Gastrocnemius medialis (tissue), 4 donors: ENCODE results near the gene TRIM75.

Experiments
- POLR2A ChIP-seq, 2 donors: fragments of 450-650 bp; IDR thresholded peaks; one replicate each; pipeline ENCODE4 v1.6.1; 2017; ENCODE audit warnings: antibody characterized with exemption in 2 of 2, mild to moderate bottlenecking in 2 of 2, moderate library complexity in 2 of 2
- TF ChIP-seq, protein P1 (sequence below), 5 experiments: fragments of 450-650 bp in 3 of 5; fragments of 200-600 bp in 2 of 5; sonication (generic) in 2 of 5; IDR thresholded peaks in 4 of 5; conservative IDR thresholded peaks in 1 of 5; 1 replicate in 4 of 5; 2 replicates in 1 of 5; pipeline ENCODE4 v1.5.1; 2016 to 2019; ENCODE audit warnings: antibody characterized with exemption in 5 of 5, mild to moderate bottlenecking in 3 of 5, moderate library complexity in 3 of 5

DNA sequence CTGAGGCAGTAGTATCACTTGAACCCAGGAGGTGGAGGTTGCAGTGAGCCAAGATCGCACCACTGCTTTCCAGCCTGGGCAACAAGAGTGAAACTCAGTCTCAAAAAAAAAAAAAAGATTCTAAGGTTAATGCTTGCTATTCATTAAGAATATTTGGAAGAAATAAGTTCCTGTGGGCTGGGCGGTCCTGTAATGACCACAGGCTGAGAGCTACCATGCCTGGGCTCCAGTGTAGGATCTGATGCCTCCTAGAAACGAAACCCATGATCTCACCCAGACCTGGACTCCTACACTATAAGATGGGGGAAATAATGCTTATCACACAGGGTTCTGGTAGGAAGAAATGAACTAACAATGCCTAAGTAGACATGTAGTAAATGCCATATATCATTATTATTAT, 41.2 kb downstream of the TRIM75 start:
- TF ChIP-seq, protein P1, sequence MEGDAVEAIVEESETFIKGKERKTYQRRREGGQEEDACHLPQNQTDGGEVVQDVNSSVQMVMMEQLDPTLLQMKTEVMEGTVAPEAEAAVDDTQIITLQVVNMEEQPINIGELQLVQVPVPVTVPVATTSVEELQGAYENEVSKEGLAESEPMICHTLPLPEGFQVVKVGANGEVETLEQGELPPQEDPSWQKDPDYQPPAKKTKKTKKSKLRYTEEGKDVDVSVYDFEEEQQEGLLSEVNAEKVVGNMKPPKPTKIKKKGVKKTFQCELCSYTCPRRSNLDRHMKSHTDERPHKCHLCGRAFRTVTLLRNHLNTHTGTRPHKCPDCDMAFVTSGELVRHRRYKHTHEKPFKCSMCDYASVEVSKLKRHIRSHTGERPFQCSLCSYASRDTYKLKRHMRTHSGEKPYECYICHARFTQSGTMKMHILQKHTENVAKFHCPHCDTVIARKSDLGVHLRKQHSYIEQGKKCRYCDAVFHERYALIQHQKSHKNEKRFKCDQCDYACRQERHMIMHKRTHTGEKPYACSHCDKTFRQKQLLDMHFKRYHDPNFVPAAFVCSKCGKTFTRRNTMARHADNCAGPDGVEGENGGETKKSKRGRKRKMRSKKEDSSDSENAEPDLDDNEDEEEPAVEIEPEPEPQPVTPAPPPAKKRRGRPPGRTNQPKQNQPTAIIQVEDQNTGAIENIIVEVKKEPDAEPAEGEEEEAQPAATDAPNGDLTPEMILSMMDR (IDR thresholded peaks at IDR 0.05 in 4 of 5, conservative IDR thresholded peaks at IDR 0.05 in 1 of 5), result no peak
- TF ChIP-seq POLR2A (IDR thresholded peaks at IDR 0.05), result no peak
